A673 (cell line): ENCODE measurements around the gene GLUL. TPM values are rescaled to one million over a fixed set of nuclear protein-coding genes. Genes with fewer than 3 reads are reported as not detected.

Experiments used
- BruUV-seq: library from RNA; stranded (reverse); fragments of 400-500 nt; replicated peaks from 2 replicates; lab custom pipeline; 2021; lab: Mats Ljungman, UMichigan
- CTCF ChIA-PET: fragments of 300-600 bp; sonication (Branson Sonifier 250); formaldehyde crosslinking; loops from one replicate; lab custom pipeline; 2022; ENCODE audit warnings: antibody characterized with exemption; lab: Charles Lee
- POLR2A ChIA-PET: fragments of 300-600 bp; sonication (Branson Sonifier 250); formaldehyde crosslinking; loops from one replicate; lab custom pipeline; 2022; ENCODE audit warnings: antibody characterized with exemption; ENCODE audit not compliant: low non-redundant PET; lab: Charles Lee
- DNase-seq: peaks from one replicate; pipeline ENCODE4 v3.0.0-alpha.2; 2015; ENCODE audit warnings: low spot score
- H3K27ac ChIP-seq: fragments of 200-600 bp; sonication (generic); 2 replicates; pipeline ENCODE4 v1.5.1; 2016; ENCODE audit warnings: mixed run types, low read depth, mild to moderate bottlenecking, mixed read lengths, antibody characterized with exemption, low read length; ENCODE audit not compliant: poor library complexity, severe bottlenecking
- H3K27me3 ChIP-seq: fragments of 200-600 bp; sonication (generic); replicated peaks from 2 replicates; pipeline ENCODE4 v1.6.1; 2017; ENCODE audit warnings: mixed run types, low read depth, mild to moderate bottlenecking, mixed read lengths, antibody characterized with exemption, low read length; ENCODE audit not compliant: insufficient read depth, poor library complexity
- H3K36me3 ChIP-seq: fragments of 200-600 bp; sonication (generic); 2 replicates; pipeline ENCODE4 v1.6.1; 2016; ENCODE audit warnings: mixed run types, mild to moderate bottlenecking, mixed read lengths, antibody characterized with exemption, low read length; ENCODE audit not compliant: insufficient read depth, poor library complexity, severe bottlenecking
- H3K4me1 ChIP-seq: fragments of 200-600 bp; sonication (generic); 2 replicates; pipeline ENCODE4 v1.6.1; 2017; ENCODE audit warnings: mixed run types, mild to moderate bottlenecking, mixed read lengths, antibody characterized with exemption, low read length; ENCODE audit not compliant: insufficient read depth, poor library complexity, severe bottlenecking
- H3K4me3 ChIP-seq: fragments of 200-600 bp; sonication (generic); 2 replicates; pipeline ENCODE4 v1.5.1; 2016; ENCODE audit warnings: low read depth, mixed run types, mild to moderate bottlenecking, mixed read lengths, low read length; ENCODE audit not compliant: poor library complexity, severe bottlenecking
- H3K9me3 ChIP-seq: fragments of 200-600 bp; sonication (generic); 2 replicates; pipeline ENCODE4 v1.6.1; 2016; ENCODE audit warnings: mixed run types, low read depth, mild to moderate bottlenecking, mixed read lengths, antibody characterized with exemption, low read length; ENCODE audit not compliant: poor library complexity, severe bottlenecking
- EZH2 ChIP-seq: fragments of 200-600 bp; sonication (generic); IDR thresholded peaks from 2 replicates; pipeline ENCODE4 v1.6.1; 2017; ENCODE audit warnings: borderline replicate concordance, low read depth, mild to moderate bottlenecking, mixed read lengths, antibody characterized with exemption, low read length; ENCODE audit not compliant: poor library complexity, severe bottlenecking
- intact Hi-C: fragments of 100-400 bp; cut with micrococcal nuclease; formaldehyde crosslinking; loops from one replicate; pipeline ENCODE4 v1.10.0; 2022; ENCODE audit not compliant: unreplicated experiment
- total RNA-seq: library from RNA; stranded (reverse); gene quantifications from 2 replicates; pipeline ENCODE4 v1.2.3, GENCODE V29; 2021
- TF ChIP-seq, protein P1 (sequence below): fragments of 300-800, 200-600 bp; sonication (generic); conservative IDR thresholded peaks from 2 replicates; pipeline ENCODE4 v1.5.1; 2017; ENCODE audit warnings: low read depth, mild to moderate bottlenecking, antibody characterized with exemption, low read length, moderate library complexity, mixed read lengths

GLUL gene
- total RNA-seq, 1 experiment from 2014 or later, result 260 TPM

DNA sequence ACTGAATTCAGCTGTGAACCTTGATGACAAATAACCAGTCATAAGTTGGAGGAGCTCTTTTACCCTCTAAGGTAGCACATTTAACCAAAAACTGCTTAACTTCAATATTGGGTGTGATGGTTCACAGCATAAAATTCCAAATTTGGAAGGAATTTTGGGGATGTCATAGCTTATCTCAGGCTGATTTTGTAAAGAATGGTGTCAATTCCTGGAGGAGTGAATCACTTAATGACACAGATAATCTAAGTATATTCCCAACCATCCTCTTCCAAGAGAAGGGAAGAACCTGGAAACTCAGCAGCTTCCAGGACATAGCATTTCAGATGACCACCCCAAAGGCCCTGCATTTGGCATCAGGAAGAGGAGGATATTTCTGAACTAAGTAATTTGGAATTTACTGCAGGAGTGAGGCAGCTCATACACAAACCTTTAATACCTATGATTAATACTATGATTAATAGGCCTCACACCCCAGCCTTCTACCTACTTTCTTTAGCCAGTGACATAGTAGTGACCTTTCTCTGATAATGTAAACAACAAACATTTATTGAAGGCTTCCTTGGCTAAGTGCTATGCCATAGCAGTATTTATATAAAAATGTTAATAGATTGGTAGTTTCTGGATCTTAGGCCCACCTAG lies 14.5 kb downstream of the GLUL start:
- Histone ChIP-seq H3K36me3 (peaks cover 3% of the 10 kb centered on the region), H3K4me3 (no peak overlapping the region), H3K9me3 (no peaks in the 10 kb centered on the region), H3K4me1 (no peaks in the 10 kb centered on the region), H3K27me3 (no peaks in the 10 kb centered on the region), H3K27ac (no peak overlapping the region)
- TF ChIP-seq, protein P1, sequence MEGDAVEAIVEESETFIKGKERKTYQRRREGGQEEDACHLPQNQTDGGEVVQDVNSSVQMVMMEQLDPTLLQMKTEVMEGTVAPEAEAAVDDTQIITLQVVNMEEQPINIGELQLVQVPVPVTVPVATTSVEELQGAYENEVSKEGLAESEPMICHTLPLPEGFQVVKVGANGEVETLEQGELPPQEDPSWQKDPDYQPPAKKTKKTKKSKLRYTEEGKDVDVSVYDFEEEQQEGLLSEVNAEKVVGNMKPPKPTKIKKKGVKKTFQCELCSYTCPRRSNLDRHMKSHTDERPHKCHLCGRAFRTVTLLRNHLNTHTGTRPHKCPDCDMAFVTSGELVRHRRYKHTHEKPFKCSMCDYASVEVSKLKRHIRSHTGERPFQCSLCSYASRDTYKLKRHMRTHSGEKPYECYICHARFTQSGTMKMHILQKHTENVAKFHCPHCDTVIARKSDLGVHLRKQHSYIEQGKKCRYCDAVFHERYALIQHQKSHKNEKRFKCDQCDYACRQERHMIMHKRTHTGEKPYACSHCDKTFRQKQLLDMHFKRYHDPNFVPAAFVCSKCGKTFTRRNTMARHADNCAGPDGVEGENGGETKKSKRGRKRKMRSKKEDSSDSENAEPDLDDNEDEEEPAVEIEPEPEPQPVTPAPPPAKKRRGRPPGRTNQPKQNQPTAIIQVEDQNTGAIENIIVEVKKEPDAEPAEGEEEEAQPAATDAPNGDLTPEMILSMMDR, result no peak
- no peak for TF ChIP-seq EZH2
- POLR2A ChIA-PET, result no interaction called here
- no peak for DNase-seq
- no TSS peak for BruUV-seq
- intact Hi-C loops, result no loop called here
- CTCF ChIA-PET, result no interaction called here

DNA sequence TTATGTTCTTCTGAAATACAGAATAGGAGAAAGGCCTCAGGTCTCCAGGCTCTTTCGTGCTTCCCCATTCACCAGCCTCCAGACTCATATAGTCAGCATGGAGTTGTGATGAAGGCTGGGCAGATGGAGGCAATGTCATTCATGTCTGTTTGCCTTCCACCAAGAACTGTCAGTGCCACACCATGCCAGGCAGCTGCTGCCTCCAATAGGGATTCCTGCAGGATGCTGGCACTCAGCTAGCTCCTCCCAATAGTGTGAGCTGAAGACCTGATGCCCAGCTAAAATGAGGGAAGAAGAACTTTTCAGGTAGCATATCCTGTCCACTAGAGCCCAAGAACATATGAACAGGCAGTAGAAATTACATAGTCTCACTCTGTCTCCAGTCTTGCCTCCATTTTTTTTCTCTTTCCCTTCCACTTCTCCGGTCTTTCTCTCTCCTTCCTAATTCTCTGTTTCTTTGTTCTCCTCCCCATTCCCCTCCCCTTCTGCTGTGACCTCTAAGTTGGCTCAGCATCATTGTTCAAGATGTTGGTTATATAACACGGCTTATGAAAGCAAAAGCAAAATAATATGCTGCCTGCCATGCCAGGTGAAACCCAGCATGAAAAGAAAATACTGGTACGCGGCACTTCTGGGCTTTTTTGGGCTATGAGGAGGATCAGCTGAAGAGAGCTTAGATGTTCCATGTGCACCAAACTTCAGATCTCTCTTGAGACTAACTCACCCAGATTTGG lies 17.3 kb downstream of the GLUL start:
- Histone ChIP-seq H3K27ac (no peak overlapping the region), H3K9me3 (no peaks in the 10 kb centered on the region), H3K27me3 (peaks cover 2% of the 10 kb centered on the region), H3K4me1 (no peaks in the 10 kb centered on the region), H3K4me3 (no peak overlapping the region), H3K36me3 (no peaks in the 10 kb centered on the region)
- no peak for DNase-seq
- TF ChIP-seq, protein P1, result no peak
- no peak for TF ChIP-seq EZH2
- ChIA-PET POLR2A (interaction anchor here (0.6 kb wide), 1 partner anchor 17 kb away, joined by 5 read pairs; the partner anchor contains the start of gene GLUL), CTCF (no interaction called here)
- intact Hi-C loops, result no loop called here
- BruUV-seq, result no TSS peak

DNA sequence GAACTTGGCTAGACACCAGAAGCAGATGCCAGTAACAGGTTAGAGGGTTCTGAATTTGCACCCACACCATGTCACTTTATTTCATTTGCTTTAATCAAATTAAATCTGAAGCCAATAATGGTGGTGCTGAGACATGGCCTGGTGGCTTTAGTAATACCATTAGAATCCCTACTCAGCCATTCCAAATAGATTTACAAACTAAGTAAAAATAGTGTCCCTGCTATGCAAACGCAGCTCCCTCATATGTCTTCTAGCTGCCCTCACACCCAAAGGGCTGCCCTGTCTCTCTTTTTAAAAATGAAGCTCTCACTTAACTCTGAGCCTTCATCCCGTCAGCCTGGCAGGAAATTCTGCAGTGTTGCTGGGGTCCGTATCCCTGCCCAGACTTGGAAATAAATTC lies 21.1 kb downstream of the GLUL start:
- H3K27ac ChIP-seq, result no peak overlapping the region
- peaks cover 25% of the 10 kb centered on the region for H3K27me3 ChIP-seq
- POLR2A ChIA-PET, result no interaction called here
- BruUV-seq, result no TSS peak
- H3K4me1 ChIP-seq, result no peaks in the 10 kb centered on the region
- CTCF ChIA-PET, result no interaction called here
- TF ChIP-seq EZH2, result no peak
- TF ChIP-seq, protein P1, result no peak
- DNase-seq, result no peak
- no peaks in the 10 kb centered on the region for H3K36me3 ChIP-seq
- no peaks in the 10 kb centered on the region for H3K9me3 ChIP-seq
- intact Hi-C loops, result no loop called here
- no peak overlapping the region for H3K4me3 ChIP-seq
